Cardiac fibroblast (primary cell): ENCODE measurements around the gene CCDC93.

Experiments used
- DNase-seq, 2 donors: peaks; one replicate each; pipeline versions ENCODE4 v3.0.0 to v3.0.0-alpha.2; 2010; ENCODE audit warnings: low read depth in 2 of 2
- H3K4me3 ChIP-seq, 2 donors: replicated peaks in 1 of 2; 1 replicate in 1 of 2; 2 replicates in 1 of 2; pipeline ENCODE4 v1.5.1; 2011; ENCODE audit warnings: low read depth in 2 of 2, low read length in 2 of 2, mild to moderate bottlenecking in 2 of 2, moderate library complexity in 1 of 2
- CTCF ChIP-seq: IDR thresholded peaks from one replicate; pipeline ENCODE4 v1.5.1; 2011; ENCODE audit warnings: low read depth, mild to moderate bottlenecking, low read length, inconsistent platforms

The CCDC93 gene

GRCh38 chr2:118013724-118014491 is at the start of gene CCDC93:
Gene CCDC93, minus strand, starts transcription at chr2:118014070. Its CDS starts 75 bp downstream, at chr2:118013995.
- TF ChIP-seq CTCF = no peak
- DNase-seq = peak; percentile 81 to 88
- H3K4me3 ChIP-seq = peak within 1 kb of the TSS; percentile 96 to 99

- no peak for TF ChIP-seq CTCF
- H3K4me3 ChIP-seq = no peak overlapping the region
- no peak for DNase-seq
Observed at GRCh38 chr2:118062669-118063068, 48.8 kb upstream of the CCDC93 start.

- peak in 1 of 2 donors; percentile 47 for DNase-seq
- no peak overlapping the region for H3K4me3 ChIP-seq
- no peak for TF ChIP-seq CTCF
Observed at GRCh38 chr2:118062048-118062447, 48.2 kb upstream of the CCDC93 start.

GRCh38 chr2:118061135-118061955 is 47.5 kb upstream of the CCDC93 start:
- peak; percentile 48 for TF ChIP-seq CTCF
- peak; percentile 80 to 84 for DNase-seq
- H3K4me3 ChIP-seq = no peak overlapping the region

GRCh38 chr2:118059919-118060478 is 46.1 kb upstream of the CCDC93 start:
- DNase-seq = peak; percentile 72 to 91
- no peak overlapping the region for H3K4me3 ChIP-seq
- no peak for TF ChIP-seq CTCF

GRCh38 chr2:118058951-118059350 is 45.1 kb upstream of the CCDC93 start:
- H3K4me3 ChIP-seq = no peak overlapping the region
- DNase-seq = no peak
- TF ChIP-seq CTCF = no peak
